Neural cell (in vitro differentiated cells): ENCODE data around the gene CLEC19A. TPM values are rescaled to one million over a fixed set of nuclear protein-coding genes. Genes with fewer than 3 reads are reported as not detected.

ENCODE experiments used
- H2AFZ ChIP-seq: fragments of 200-600, 300-800 bp; sonication (generic), shearing (Covaris generic); 2 replicates; pipeline ENCODE4 v1.6.0; 2014; ENCODE audit warnings: low read depth, mild to moderate bottlenecking, antibody characterized with exemption, low read length, moderate library complexity
- H3F3A ChIP-seq: fragments of 200-600 bp; shearing (Covaris generic); 2 replicates; pipeline ENCODE4 v1.6.1; 2016; ENCODE audit warnings: mild to moderate bottlenecking, moderate library complexity, mixed read lengths, antibody characterized with exemption, low read length; ENCODE audit not compliant: insufficient read depth, poor library complexity, severe bottlenecking
- H3K27ac ChIP-seq: fragments of 200-600, 300-800 bp; sonication (generic), shearing (Covaris generic); 2 replicates; pipeline ENCODE4 v1.5.1; 2014; ENCODE audit warnings: mild to moderate bottlenecking, low read length, moderate library complexity
- H3K27me3 ChIP-seq: fragments of 300-800, 200-600 bp; sonication (generic), shearing (Covaris generic); 2 replicates; pipeline ENCODE4 v1.6.0; 2014; ENCODE audit warnings: mild to moderate bottlenecking, low read depth, low read length, moderate library complexity; ENCODE audit not compliant: insufficient read depth
- H3K36me3 ChIP-seq: fragments of 300-800, 200-600 bp; sonication (generic), shearing (Covaris generic); 2 replicates; pipeline ENCODE4 v1.5.1; 2014; ENCODE audit warnings: mild to moderate bottlenecking, antibody characterized with exemption, low read length, moderate library complexity; ENCODE audit not compliant: insufficient read depth
- H3K4me2 ChIP-seq: fragments of 300-800, 200-600 bp; sonication (generic), shearing (Covaris generic); 2 replicates; pipeline ENCODE4 v1.6.0; 2014; ENCODE audit warnings: mild to moderate bottlenecking, low read length
- H3K4me3 ChIP-seq: fragments of 300-800, 200-600 bp; sonication (generic), shearing (Covaris generic); 2 replicates; pipeline ENCODE4 v1.5.1; 2014; ENCODE audit warnings: mild to moderate bottlenecking, low read length, moderate library complexity
- H3K79me2 ChIP-seq: fragments of 200-600 bp; shearing (Covaris generic); replicated peaks from 2 replicates; pipeline ENCODE4 v1.6.0; 2014; ENCODE audit warnings: mild to moderate bottlenecking, low read length, moderate library complexity; ENCODE audit not compliant: insufficient read depth
- H3K9ac ChIP-seq: fragments of 300-800, 200-600 bp; sonication (generic), shearing (Covaris generic); 2 replicates; pipeline ENCODE4 v1.6.1; 2016; ENCODE audit warnings: mild to moderate bottlenecking, low read length, mixed read lengths
- H3K9me2 ChIP-seq: fragments of 200-600 bp; shearing (Covaris generic); 2 replicates; pipeline ENCODE4 v1.6.1; 2016; ENCODE audit warnings: mild to moderate bottlenecking, low read length, mixed read lengths; ENCODE audit not compliant: insufficient read depth
- H3K9me3 ChIP-seq: fragments of 200-600, 300-800 bp; sonication (generic), shearing (Covaris generic); 2 replicates; pipeline ENCODE4 v1.6.1; 2016; ENCODE audit warnings: mild to moderate bottlenecking, mixed run types, low read length, moderate library complexity, mixed read lengths
- H4K20me1 ChIP-seq: fragments of 200-600 bp; shearing (Covaris generic); 2 replicates; pipeline ENCODE4 v1.6.1; 2016; ENCODE audit warnings: mild to moderate bottlenecking, mixed run types; ENCODE audit not compliant: insufficient read depth
- CTCF ChIP-seq: fragments of 450-650 bp; IDR thresholded peaks from 2 replicates; pipeline ENCODE4 v1.5.1; 2014; ENCODE audit warnings: antibody characterized with exemption, mild to moderate bottlenecking, moderate library complexity; ENCODE audit not compliant: poor library complexity, severe bottlenecking
- EP300 ChIP-seq: fragments of 450-650 bp; conservative IDR thresholded peaks from 2 replicates; pipeline ENCODE4 v1.6.1; 2014; ENCODE audit warnings: antibody characterized with exemption, mild to moderate bottlenecking, moderate library complexity; ENCODE audit not compliant: poor library complexity, severe bottlenecking
- EZH2 ChIP-seq: fragments of 200-600, 300-800 bp; shearing (Covaris generic), sonication (generic); IDR thresholded peaks from 2 replicates; pipeline ENCODE4 v1.6.1; 2014; ENCODE audit warnings: antibody characterized with exemption, low read length, borderline replicate concordance, mild to moderate bottlenecking; ENCODE audit not compliant: insufficient read depth, poor library complexity, severe bottlenecking
- MXI1 ChIP-seq: fragments of 450-650 bp; conservative IDR thresholded peaks from 2 replicates; pipeline ENCODE4 v1.6.1; 2014; ENCODE audit warnings: antibody characterized with exemption, mild to moderate bottlenecking; ENCODE audit not compliant: poor library complexity, severe bottlenecking
- POLR2AphosphoS5 ChIP-seq: IDR thresholded peaks from 2 replicates; pipeline ENCODE4 v1.6.1; 2012
- RAD21 ChIP-seq: fragments of 450-650 bp; conservative IDR thresholded peaks from 2 replicates; pipeline ENCODE4 v1.6.1; 2014; ENCODE audit warnings: antibody characterized with exemption, mild to moderate bottlenecking, moderate library complexity
- REST ChIP-seq: IDR thresholded peaks from 2 replicates; pipeline ENCODE4 v1.6.1; 2012; ENCODE audit warnings: borderline replicate concordance
- SMC3 ChIP-seq: fragments of 450-650 bp; conservative IDR thresholded peaks from 2 replicates; pipeline ENCODE4 v1.6.1; 2014; ENCODE audit warnings: antibody characterized with exemption, mild to moderate bottlenecking, moderate library complexity; ENCODE audit not compliant: poor library complexity
- TAF1 ChIP-seq: IDR thresholded peaks from 2 replicates; pipeline ENCODE4 v1.6.1; 2012; ENCODE audit warnings: low read depth
- polyA plus RNA-seq: library from polyadenylated mRNA; depleted of rRNA; stranded (reverse); fragments of >200 nt; gene quantifications from 2 replicates; pipeline ENCODE4 v1.2.3, GENCODE V29; 2014

Gene CLEC19A
- polyA plus RNA-seq, 1 donor from 2014 or later: not detected

- no peaks in the 10 kb centered on the region for H3K9me3 ChIP-seq
- H3K4me3 ChIP-seq: no peak overlapping the region
- H3K79me2 ChIP-seq: no peaks in the 10 kb centered on the region
- H3K9me2 ChIP-seq: no peaks in the 10 kb centered on the region
- H3F3A ChIP-seq: no peaks in the 10 kb centered on the region
- TF ChIP-seq SMC3 (no peak), TAF1 (no peak), POLR2AphosphoS5 (no peak), EZH2 (no peak), EP300 (no peak), CTCF (no peak), RAD21 (no peak), REST (no peak), MXI1 (no peak)
- H3K27ac ChIP-seq: no peak overlapping the region
- no peak overlapping the region for H3K4me2 ChIP-seq
- no peak overlapping the region for H3K9ac ChIP-seq
- H4K20me1 ChIP-seq: no peaks in the 10 kb centered on the region
- no peaks in the 10 kb centered on the region for H3K27me3 ChIP-seq
- no peaks in the 10 kb centered on the region for H3K36me3 ChIP-seq
- no peak overlapping the region for H2AFZ ChIP-seq
Measured at GRCh38 chr16:19344980-19345379, 59.4 kb downstream of the CLEC19A start.

GRCh38 chr16:19346335-19346922, 60.9 kb downstream of the CLEC19A start:
- Histone ChIP-seq H3K9me2 (no peaks in the 10 kb centered on the region), H2AFZ (no peak overlapping the region), H4K20me1 (no peaks in the 10 kb centered on the region), H3K79me2 (no peaks in the 10 kb centered on the region), H3K4me2 (no peak overlapping the region), H3K9ac (no peak overlapping the region), H3K36me3 (no peaks in the 10 kb centered on the region), H3F3A (no peaks in the 10 kb centered on the region), H3K27me3 (no peaks in the 10 kb centered on the region), H3K4me3 (no peak overlapping the region), H3K27ac (no peak overlapping the region), H3K9me3 (no peaks in the 10 kb centered on the region)
- TF ChIP-seq RAD21 (no peak), TAF1 (no peak), SMC3 (no peak), MXI1 (no peak), EZH2 (no peak), CTCF (no peak), REST (no peak), EP300 (no peak)
